B cell (primary cell): ENCODE data around the gene FOXJ1. TPM values are rescaled to one million over a fixed set of nuclear protein-coding genes. Genes with fewer than 3 reads are reported as not detected.

Experiments
- ATAC-seq: fragments of 200-7000 bp; cut with Tn5 transposase; one replicate; pipeline ENCODE4 v1.10.0; 2021; ENCODE audit warnings: low read depth, mild to moderate bottlenecking, moderate number of reproducible peaks, moderate library complexity
- CTCF ChIA-PET: fragments of 350-600 bp; sonication (Branson Sonifier 250); formaldehyde crosslinking; loops from one replicate; lab custom pipeline; 2021; ENCODE audit warnings: antibody characterized with exemption, inconsistent platforms; lab: Charles Lee
- POLR2A ChIA-PET: fragments of 350-600 bp; sonication (Branson Sonifier 250); formaldehyde crosslinking; loops from one replicate; lab custom pipeline; 2021; ENCODE audit warnings: antibody characterized with exemption; lab: Charles Lee
- DNase-seq: peaks from one replicate; pipeline ENCODE4 v3.0.0; 2013
- H2AFZ ChIP-seq: 2 replicates; pipeline ENCODE4 v1.6.1; 2012; ENCODE audit warnings: mild to moderate bottlenecking, low read depth, low read length; ENCODE audit not compliant: insufficient read depth, poor library complexity, severe bottlenecking
- H3K27ac ChIP-seq, 2 donors: 1 replicate in 1 of 2; 2 replicates in 1 of 2; pipeline ENCODE4 v1.5.1; 2012 to 2013; ENCODE audit warnings: low read length in 2 of 2, mild to moderate bottlenecking in 2 of 2, moderate library complexity in 1 of 2
- H3K27me3 ChIP-seq, 4 experiments: fragments of 200-600 bp in 1 of 4; sonication (generic) in 1 of 4; replicated peaks in 1 of 4; 1 replicate in 2 of 4; 2 replicates in 2 of 4; pipeline versions ENCODE4 v1.6.1 to v1.7.0; 2013 to 2016; ENCODE audit warnings: low read length in 3 of 4, mild to moderate bottlenecking in 2 of 4, mixed read lengths in 1 of 4, moderate library complexity in 1 of 4; ENCODE audit not compliant: insufficient read depth in 4 of 4, control insufficient read depth in 3 of 4; ENCODE audit errors: control extremely low read depth in 1 of 4
- H3K36me3 ChIP-seq, 2 experiments: replicated peaks in 1 of 2; 1 replicate in 1 of 2; 2 replicates in 1 of 2; pipeline versions ENCODE4 v1.6.1 to v1.7.1; 2013; ENCODE audit warnings: low read length in 1 of 2; ENCODE audit not compliant: insufficient read depth in 2 of 2, control insufficient read depth in 1 of 2; ENCODE audit errors: control extremely low read depth in 1 of 2, extremely low read depth in 1 of 2
- H3K4me1 ChIP-seq, 2 donors: fragments of 200-600 bp in 1 of 2; sonication (generic) in 1 of 2; 1 replicate in 1 of 2; 2 replicates in 1 of 2; pipeline versions ENCODE4 v1.5.1 to v1.6.1; 2013 to 2017; ENCODE audit warnings: low read length in 2 of 2; ENCODE audit not compliant: control insufficient read depth in 2 of 2, insufficient read depth in 2 of 2
- H3K4me2 ChIP-seq: replicated peaks from 2 replicates; pipeline ENCODE3; 2012; ENCODE audit warnings: mild to moderate bottlenecking, low read depth, low read length; ENCODE audit not compliant: poor library complexity, severe bottlenecking
- H3K4me3 ChIP-seq, 5 experiments: fragments of 200-600 bp in 1 of 5; sonication (generic) in 1 of 5; 1 replicate in 3 of 5; 2 replicates in 2 of 5; pipeline versions ENCODE4 v1.5.1 to v1.7.0; 2011 to 2016; ENCODE audit warnings: low read length in 4 of 5, mild to moderate bottlenecking in 4 of 5, low read depth in 2 of 5, control low read depth in 1 of 5, moderate library complexity in 1 of 5; ENCODE audit not compliant: insufficient read depth in 1 of 5; ENCODE audit errors: control extremely low read depth in 1 of 5, extremely low read depth in 1 of 5
- H3K79me2 ChIP-seq: fragments of 200-600 bp; sonication (generic); one replicate; pipeline ENCODE4 v1.6.0; 2016; ENCODE audit warnings: low read length; ENCODE audit not compliant: control insufficient read depth, insufficient read depth
- H3K9ac ChIP-seq: fragments of 200-600 bp; sonication (generic); 2 replicates; pipeline ENCODE4 v1.6.1; 2017; ENCODE audit warnings: mild to moderate bottlenecking, low read length, moderate library complexity
- H3K9me3 ChIP-seq, 3 donors: one replicate each; pipeline versions ENCODE4 v1.6.1 to v1.7.1; 2013; ENCODE audit warnings: low read length in 2 of 3; ENCODE audit not compliant: control insufficient read depth in 2 of 3, insufficient read depth in 1 of 3; ENCODE audit errors: control extremely low read depth in 1 of 3
- H4K20me1 ChIP-seq: 2 replicates; pipeline ENCODE4 v1.6.0; 2012; ENCODE audit warnings: mild to moderate bottlenecking, low read length; ENCODE audit not compliant: insufficient read depth, control insufficient read depth, poor library complexity, severe bottlenecking
- H3K27ac Mint-ChIP-seq: one replicate; pipeline ENCODE4 v1.8.0; 2021; ENCODE audit warnings: mixed read lengths
- H3K27me3 Mint-ChIP-seq: one replicate; pipeline ENCODE4 v1.8.0; 2021; ENCODE audit warnings: mixed read lengths
- H3K4me1 Mint-ChIP-seq: one replicate; pipeline ENCODE4 v1.8.0; 2021; ENCODE audit warnings: mixed read lengths
- H3K4me3 Mint-ChIP-seq: one replicate; pipeline ENCODE4 v1.8.0; 2021; ENCODE audit warnings: mixed read lengths
- H3K9me3 Mint-ChIP-seq: one replicate; pipeline ENCODE4 v1.8.0; 2022; ENCODE audit warnings: mixed read lengths; ENCODE audit not compliant: insufficient read depth
- EZH2 ChIP-seq: IDR thresholded peaks from 2 replicates; pipeline ENCODE4 v1.6.1; 2012; ENCODE audit warnings: borderline replicate concordance, low read depth, mild to moderate bottlenecking, moderate library complexity, low read length; ENCODE audit not compliant: insufficient read depth, poor library complexity, severe bottlenecking
- WGBS: methylation state at CpG from one replicate; pipeline ENCODE4 v1.1.5; 2013; ENCODE audit warnings: missing lambda C conversion rate; ENCODE audit not compliant: insufficient coverage; 5-methylcytosine and 5-hydroxymethylcytosine counted together
- intact Hi-C: fragments of 100-400 bp; cut with micrococcal nuclease; formaldehyde crosslinking; loops from one replicate; pipeline ENCODE4 v1.10.0; 2022
- polyA plus RNA-seq: library from polyadenylated mRNA; depleted of rRNA; stranded (reverse); fragments of >200 nt; gene quantifications from 2 replicates; pipeline ENCODE4 v1.2.3, GENCODE V29; 2012
- total RNA-seq, 2 donors: library from RNA; stranded (reverse); fragments of 120-200 nt in 1 of 2; gene quantifications; 1 replicate in 1 of 2; 2 replicates in 1 of 2; pipeline versions ENCODE4 v1.2.3 to v1.2.4, GENCODE V29; 2013 to 2022
- TF ChIP-seq, protein P1 (sequence below): fragments of 200-600 bp; IDR thresholded peaks from one replicate; pipeline ENCODE4 v1.8.0; 2022; ENCODE audit warnings: antibody characterized with exemption, mild to moderate bottlenecking

Gene FOXJ1
- total and polyA plus RNA-seq, 2 donors (not counting 1 experiment from before 2014, with no cell fraction given), result 0.20 to 1.0 TPM

DNA sequence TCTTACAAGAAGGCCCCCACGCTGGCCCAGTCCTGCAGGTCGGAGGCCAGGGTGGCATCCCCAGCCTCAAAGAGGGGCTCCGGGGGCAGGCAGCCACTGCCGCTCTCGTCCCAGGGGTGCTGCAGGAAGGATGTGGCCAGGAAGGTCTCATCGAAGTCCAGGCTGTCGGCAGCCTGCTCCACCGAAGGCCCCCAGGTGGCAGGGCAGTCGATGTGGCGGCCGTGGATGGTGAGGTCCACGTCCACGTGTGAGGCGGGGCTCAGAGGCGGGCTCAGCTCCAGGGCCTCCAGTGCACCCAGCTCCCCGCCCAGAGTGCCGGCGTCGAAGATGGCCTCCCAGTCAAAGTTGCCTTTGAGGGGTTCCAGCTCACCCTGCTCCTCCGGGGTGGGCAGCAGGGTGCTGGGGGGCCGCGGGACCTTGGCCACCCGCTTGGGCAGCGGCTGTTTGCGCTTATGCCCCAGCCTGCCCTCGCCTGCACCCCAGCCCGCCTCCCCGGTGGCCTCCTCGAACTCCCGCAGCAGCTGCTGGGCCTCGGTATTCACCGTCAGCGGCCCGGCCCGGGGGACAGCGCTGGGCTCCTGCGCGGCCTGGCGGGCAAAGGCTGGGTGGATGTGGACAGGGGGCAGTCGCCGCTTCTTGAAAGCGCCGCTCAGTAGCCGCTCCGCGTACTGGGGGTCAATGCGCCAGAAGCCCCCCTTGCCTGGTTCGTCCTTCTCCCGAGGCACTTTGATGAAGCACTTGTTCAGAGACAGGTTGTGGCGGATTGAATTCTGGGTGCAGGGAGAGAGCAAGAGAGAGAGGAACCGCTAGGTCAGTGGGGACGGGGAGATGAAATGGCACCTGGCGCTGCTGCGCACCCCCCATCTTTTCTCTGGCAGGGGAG lies 3.5 kb downstream of the FOXJ1 start:
- WGBS, result 81% methylated on average over 53 of the region's 54 CpGs
- CTCF ChIA-PET, result no interaction called here
- peaks cover 21 to 26% of the 10 kb centered on the region in 2 donors for H3K4me1 ChIP-seq

DNA sequence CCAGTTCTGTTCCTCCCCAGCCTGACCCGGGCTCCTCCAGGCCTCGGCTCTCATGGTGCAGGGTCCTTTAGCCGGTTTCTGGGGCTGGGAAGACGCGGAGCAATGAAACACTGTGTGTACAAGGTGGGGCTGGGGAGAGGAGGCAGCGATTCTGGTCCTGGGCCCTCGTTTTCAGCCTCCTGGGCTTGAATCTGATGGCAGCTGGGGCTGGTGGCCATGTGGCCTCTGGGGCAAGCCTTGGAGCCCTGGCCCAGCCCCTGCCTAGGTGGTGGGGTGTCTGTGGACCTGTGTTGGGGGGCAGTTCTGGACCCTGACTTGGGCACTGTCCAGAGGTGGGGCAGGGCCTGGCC lies 4.1 kb downstream of the FOXJ1 start:
- no peaks in the 10 kb centered on the region for H3K9me3 Mint-ChIP-seq
- Histone ChIP-seq H4K20me1 (no peaks in the 10 kb centered on the region), H3K79me2 (no peaks in the 10 kb centered on the region), H3K36me3 (no peaks in the 10 kb centered on the region), H3K4me2 (no peak overlapping the region), H3K4me3 (no peak overlapping the region), H2AFZ (no peak overlapping the region), H3K9ac (no peak overlapping the region), H3K27ac (no peak overlapping the region), H3K4me1 (peaks cover 20 to 21% of the 10 kb centered on the region in 2 donors), H3K9me3 (peaks cover 0 to 10% (median 0%) of the 10 kb centered on the region in 3 donors), H3K27me3 (peaks cover 0 to 45% (median 11%) of the 10 kb centered on the region in 4 experiments)
- DNase-seq (no peak), ATAC-seq (no peak)
- no peak overlapping the region for H3K4me3 Mint-ChIP-seq
- peaks cover 15% of the 10 kb centered on the region for H3K4me1 Mint-ChIP-seq
- WGBS, result 94% methylated on average over 7 of the region's 7 CpGs
- H3K27ac Mint-ChIP-seq, result no peak overlapping the region
- H3K27me3 Mint-ChIP-seq, result peaks cover 22% of the 10 kb centered on the region
- TF ChIP-seq EZH2, result no peak
- TF ChIP-seq, protein P1, sequence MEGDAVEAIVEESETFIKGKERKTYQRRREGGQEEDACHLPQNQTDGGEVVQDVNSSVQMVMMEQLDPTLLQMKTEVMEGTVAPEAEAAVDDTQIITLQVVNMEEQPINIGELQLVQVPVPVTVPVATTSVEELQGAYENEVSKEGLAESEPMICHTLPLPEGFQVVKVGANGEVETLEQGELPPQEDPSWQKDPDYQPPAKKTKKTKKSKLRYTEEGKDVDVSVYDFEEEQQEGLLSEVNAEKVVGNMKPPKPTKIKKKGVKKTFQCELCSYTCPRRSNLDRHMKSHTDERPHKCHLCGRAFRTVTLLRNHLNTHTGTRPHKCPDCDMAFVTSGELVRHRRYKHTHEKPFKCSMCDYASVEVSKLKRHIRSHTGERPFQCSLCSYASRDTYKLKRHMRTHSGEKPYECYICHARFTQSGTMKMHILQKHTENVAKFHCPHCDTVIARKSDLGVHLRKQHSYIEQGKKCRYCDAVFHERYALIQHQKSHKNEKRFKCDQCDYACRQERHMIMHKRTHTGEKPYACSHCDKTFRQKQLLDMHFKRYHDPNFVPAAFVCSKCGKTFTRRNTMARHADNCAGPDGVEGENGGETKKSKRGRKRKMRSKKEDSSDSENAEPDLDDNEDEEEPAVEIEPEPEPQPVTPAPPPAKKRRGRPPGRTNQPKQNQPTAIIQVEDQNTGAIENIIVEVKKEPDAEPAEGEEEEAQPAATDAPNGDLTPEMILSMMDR, result no peak
- intact Hi-C loops, result no loop called here
- POLR2A ChIA-PET, result no interaction called here
- CTCF ChIA-PET, result no interaction called here

More for the DNA sequence above, 3.5 kb downstream of the FOXJ1 start:
- no peak for DNase-seq
- Mint-ChIP-seq H3K4me1 (peaks cover 21% of the 10 kb centered on the region), H3K4me3 (no peak overlapping the region), H3K27ac (no peak overlapping the region), H3K27me3 (peaks cover 22% of the 10 kb centered on the region), H3K9me3 (no peaks in the 10 kb centered on the region)
- Histone ChIP-seq H3K27ac (no peak overlapping the region), H3K9me3 (peaks cover 0 to 10% (median 0%) of the 10 kb centered on the region in 3 donors), H2AFZ (no peak overlapping the region), H3K4me2 (no peak overlapping the region), H4K20me1 (no peaks in the 10 kb centered on the region), H3K36me3 (no peaks in the 10 kb centered on the region), H3K79me2 (no peaks in the 10 kb centered on the region), H3K27me3 (peaks cover 0 to 43% (median 11%) of the 10 kb centered on the region in 4 experiments), H3K9ac (no peak overlapping the region), H3K4me3 (no peak overlapping the region)
- no peak for ATAC-seq
- intact Hi-C loops, result no loop called here
- no peak for TF ChIP-seq EZH2
- TF ChIP-seq, protein P1, result no peak
- POLR2A ChIA-PET, result interaction anchor here (0.6 kb wide), 1 partner anchor 282 kb away, joined by 4 read pairs; the partner anchor contains the start of gene WBP2
